Heart right ventricle (tissue), 16 donors: ENCODE results near the gene KRT40. TPM values are rescaled to one million over a fixed set of nuclear protein-coding genes. Genes with fewer than 3 reads are reported as not detected.
A peak's percentile ranks its signal among the peaks of the same experiment; 100 is the strongest.

ENCODE experiments used
- ATAC-seq, 8 donors: fragments of 200-7000 bp; cut with Tn5 transposase; one replicate each; pipeline ENCODE4 v1.9.1; 2020; ENCODE audit warnings: mild to moderate bottlenecking in 8 of 8, moderate library complexity in 8 of 8, moderate number of reproducible peaks in 1 of 8
- DNase-seq, 2 donors: peaks; one replicate each; pipeline ENCODE4 v3.0.0-alpha.2; 2020
- H3K27ac ChIP-seq, 10 donors: fragments of 200-600 bp; sonication (generic) in 2 of 10; one replicate each; pipeline versions ENCODE4 v1.5.0 to v1.8.0; 2020 to 2022; ENCODE audit warnings: mild to moderate bottlenecking in 3 of 10
- H3K27me3 ChIP-seq, 7 donors: fragments of 200-600 bp; one replicate each; pipeline ENCODE4 v1.8.0; 2021 to 2022; ENCODE audit warnings: mild to moderate bottlenecking in 2 of 7
- H3K36me3 ChIP-seq, 9 donors: fragments of 200-600 bp; sonication (generic) in 1 of 9; one replicate each; pipeline versions ENCODE4 v1.5.0 to v1.8.0; 2020 to 2022; ENCODE audit warnings: mild to moderate bottlenecking in 2 of 9
- H3K4me1 ChIP-seq, 9 donors: fragments of 200-600 bp; sonication (generic) in 1 of 9; one replicate each; pipeline versions ENCODE4 v1.5.0 to v1.8.0; 2020 to 2022; ENCODE audit warnings: mild to moderate bottlenecking in 4 of 9
- H3K4me3 ChIP-seq, 10 donors: fragments of 200-600 bp; sonication (generic) in 2 of 10; one replicate each; pipeline versions ENCODE4 v1.5.0 to v1.8.0; 2020 to 2022; ENCODE audit warnings: mild to moderate bottlenecking in 7 of 10, moderate library complexity in 2 of 10
- H3K9me3 ChIP-seq, 11 donors: fragments of 200-600 bp in 10 of 11; sonication (generic) in 2 of 11; one replicate each; pipeline versions ENCODE4 v1.5.0 to v1.8.0; 2013 to 2022; ENCODE audit warnings: mild to moderate bottlenecking in 2 of 11, control low read depth in 1 of 11, moderate library complexity in 1 of 11
- WGBS, 2 donors: extraction: QIAGEN DNeasy Blood & Tissue Kit; methylation state at CpG; one replicate each; pipeline ENCODE4 v1.1.7; 2013; ENCODE audit warnings: inconsistent platforms in 1 of 2; 5-methylcytosine and 5-hydroxymethylcytosine counted together
- intact Hi-C, 10 donors: fragments of 100-400 bp; cut with DNase I; formaldehyde crosslinking; loops; one replicate each; pipeline versions ENCODE4 v1.11.1 to v1.14.2; 2022
- polyA plus RNA-seq, 2 donors: library from polyadenylated mRNA; stranded (reverse); fragments of 200-250 nt; gene quantifications; one replicate each; pipeline ENCODE4 v1.2.3, GENCODE V29; 2013
- total RNA-seq, 10 donors: library from RNA; stranded (reverse); fragmentation: NEBNext Ultra II Directional in 3 of 10; extraction: Animal tissue kit (Norgen Biotek cat#: 25700) in 3 of 10; gene quantifications; one replicate each; pipeline versions ENCODE4 v1.2.1 to v1.2.4, GENCODE V29; 2021 to 2023
- TF ChIP-seq, protein P1 (sequence below), 9 donors: fragments of 200-600 bp; sonication (generic) in 2 of 9; IDR thresholded peaks; one replicate each; pipeline versions ENCODE4 v1.5.0 to v1.8.0; 2021 to 2022; ENCODE audit warnings: antibody characterized with exemption in 9 of 9, mild to moderate bottlenecking in 5 of 9, moderate library complexity in 1 of 9
- donor health status: Arrhythmogenic right ventricular cardiomyopathy.
- donor health status: ischemic (EF 13 %, LVEDD 7.1; RV severe dilation, severe dysfunction).
- donor health status: healthy with polysubstance abuse.
- donor health status: DM: no; HTN: yes; CAD: no.
- donor health status: DM: no; HTN: no; CAD: no.
- donor health status: ischemic (EF 25% LVEDD 6.9; RV normal size, moderate dysfunction).
- donor health status: ischemic (EF 25% LVEDD 5.7; RV mildly dilated, moderate dysfunction).
- donor health status: healthy.
- donor health status: DM: yes; HTN: yes; CAD: no.
- donor health status: Ischemic cardiomyopathy.
- donor health status: ischemic (EF 35%, LVEDD 5.7; RV mildly dilated, moderate dysfunction).
- donor health status: nonischemic (EF 11% LVEDD 7.7; RV severe dilation, severe dysfunction).
- donor health status: DM: yes; HTN: yes; CAD: no.
- donor health status: PGD.
- donor health status: ischemic (EF 29% LVEDD 5.4; RV normal size, mild dysfunction).
- donor health status: nonischemic (EF 23%, LVEDD 6.1; RV moderate dilation, normal function).

The KRT40 gene
- total and polyA plus RNA-seq, 12 donors, result not detected

DNA sequence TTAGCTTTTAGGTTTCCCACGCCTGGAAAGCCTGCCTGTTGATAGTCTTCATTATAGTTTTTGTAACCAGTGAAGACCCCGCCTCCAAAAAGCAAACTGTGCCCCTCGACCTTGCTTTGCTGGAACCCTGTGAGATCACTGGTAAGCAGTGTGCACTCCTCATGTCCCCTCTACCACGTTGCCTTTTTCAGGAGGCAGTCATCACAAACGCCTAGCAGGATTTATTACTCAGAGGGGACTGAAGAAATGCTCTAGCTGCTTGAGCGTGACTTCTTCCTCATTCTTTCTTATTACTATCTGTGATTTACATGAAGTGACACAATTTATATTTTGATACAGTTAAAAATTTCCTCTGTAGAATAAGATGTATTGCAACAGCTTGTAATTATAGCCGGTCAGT, 31.3 kb upstream of the KRT40 start:
- Histone ChIP-seq H3K9me3 (no peaks in the 10 kb centered on the region), H3K27ac (no peak overlapping the region), H3K27me3 (peaks cover 0 to 7% (median 0%) of the 10 kb centered on the region in 7 donors), H3K36me3 (no peaks in the 10 kb centered on the region), H3K4me3 (no peak overlapping the region), H3K4me1 (peaks cover 0 to 5% (median 0%) of the 10 kb centered on the region in 9 donors)
- 70% methylated on average over 7 of the region's 7 CpGs for WGBS, 2 donors
- TF ChIP-seq, protein P1, sequence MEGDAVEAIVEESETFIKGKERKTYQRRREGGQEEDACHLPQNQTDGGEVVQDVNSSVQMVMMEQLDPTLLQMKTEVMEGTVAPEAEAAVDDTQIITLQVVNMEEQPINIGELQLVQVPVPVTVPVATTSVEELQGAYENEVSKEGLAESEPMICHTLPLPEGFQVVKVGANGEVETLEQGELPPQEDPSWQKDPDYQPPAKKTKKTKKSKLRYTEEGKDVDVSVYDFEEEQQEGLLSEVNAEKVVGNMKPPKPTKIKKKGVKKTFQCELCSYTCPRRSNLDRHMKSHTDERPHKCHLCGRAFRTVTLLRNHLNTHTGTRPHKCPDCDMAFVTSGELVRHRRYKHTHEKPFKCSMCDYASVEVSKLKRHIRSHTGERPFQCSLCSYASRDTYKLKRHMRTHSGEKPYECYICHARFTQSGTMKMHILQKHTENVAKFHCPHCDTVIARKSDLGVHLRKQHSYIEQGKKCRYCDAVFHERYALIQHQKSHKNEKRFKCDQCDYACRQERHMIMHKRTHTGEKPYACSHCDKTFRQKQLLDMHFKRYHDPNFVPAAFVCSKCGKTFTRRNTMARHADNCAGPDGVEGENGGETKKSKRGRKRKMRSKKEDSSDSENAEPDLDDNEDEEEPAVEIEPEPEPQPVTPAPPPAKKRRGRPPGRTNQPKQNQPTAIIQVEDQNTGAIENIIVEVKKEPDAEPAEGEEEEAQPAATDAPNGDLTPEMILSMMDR (IDR thresholded peaks at IDR 0.05), result no peak
- intact Hi-C loops, result no loop called here
- DNase-seq (no peak), ATAC-seq (no peak)

DNA sequence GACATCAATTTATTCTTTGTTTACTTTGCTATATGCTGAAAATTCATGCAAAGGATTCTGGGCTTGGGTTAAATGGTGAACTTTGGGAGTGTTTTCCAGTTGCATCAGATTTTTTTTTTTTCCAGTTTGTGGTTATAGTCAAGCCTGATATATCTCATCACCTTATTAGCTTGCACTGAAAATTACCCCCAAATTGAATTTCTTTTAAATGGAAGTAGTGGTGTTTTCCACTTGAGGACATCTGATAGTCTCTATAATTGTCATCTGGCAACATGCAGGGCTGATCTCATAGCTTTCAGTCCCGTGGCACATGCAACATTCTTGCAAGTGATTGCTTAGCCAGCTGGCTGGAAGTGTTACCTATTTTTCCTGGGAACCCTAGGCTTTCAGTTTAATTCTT, 29.5 kb upstream of the KRT40 start:
- Histone ChIP-seq H3K27me3 (peaks cover 0 to 4% (median 0%) of the 10 kb centered on the region in 7 donors), H3K36me3 (no peaks in the 10 kb centered on the region), H3K4me1 (peaks cover 0 to 5% (median 0%) of the 10 kb centered on the region in 9 donors), H3K27ac (no peak overlapping the region), H3K4me3 (no peak overlapping the region), H3K9me3 (no peaks in the 10 kb centered on the region)
- ATAC-seq (peak in 2 of 8 donors; percentile 46 to 59), DNase-seq (peak in 1 of 2 donors; percentile 9)
- 14 to 17% methylated on average over 1 of the region's 1 CpG for WGBS, 2 donors
- TF ChIP-seq, protein P1 (IDR thresholded peaks at IDR 0.05), result no peak
- intact Hi-C loops, result no loop called here

DNA sequence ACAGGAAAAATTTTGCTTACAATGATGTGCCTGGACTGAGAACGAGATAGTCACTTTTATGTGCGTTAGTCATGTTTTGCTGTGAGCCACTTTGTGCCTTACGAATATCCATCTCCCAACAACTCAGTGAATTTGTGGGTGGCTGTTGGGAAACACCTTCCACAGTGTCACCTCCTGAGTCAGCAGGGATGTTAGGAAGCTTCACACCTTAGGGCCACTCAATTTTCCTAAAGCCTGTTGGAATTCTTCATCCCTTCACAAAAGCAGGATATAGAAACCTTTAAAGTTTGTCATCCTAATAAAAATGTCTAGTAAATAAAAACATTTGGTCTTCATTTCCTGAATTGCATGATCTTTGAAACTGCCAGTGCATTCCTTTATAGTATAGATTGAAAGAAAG, 29.1 kb upstream of the KRT40 start:
- WGBS, 2 donors, result 71 to 74% methylated on average over 3 of the region's 3 CpGs
- intact Hi-C loops, result no loop called here
- H3K36me3 ChIP-seq, result no peaks in the 10 kb centered on the region
- no peak overlapping the region for H3K27ac ChIP-seq
- H3K27me3 ChIP-seq, result peaks cover 0 to 4% (median 0%) of the 10 kb centered on the region in 7 donors
- no peak for DNase-seq
- no peaks in the 10 kb centered on the region for H3K9me3 ChIP-seq
- peaks cover 0 to 5% (median 0%) of the 10 kb centered on the region in 9 donors for H3K4me1 ChIP-seq
- TF ChIP-seq, protein P1 (IDR thresholded peaks at IDR 0.05), result no peak
- ATAC-seq, result no peak
- H3K4me3 ChIP-seq, result no peak overlapping the region

DNA sequence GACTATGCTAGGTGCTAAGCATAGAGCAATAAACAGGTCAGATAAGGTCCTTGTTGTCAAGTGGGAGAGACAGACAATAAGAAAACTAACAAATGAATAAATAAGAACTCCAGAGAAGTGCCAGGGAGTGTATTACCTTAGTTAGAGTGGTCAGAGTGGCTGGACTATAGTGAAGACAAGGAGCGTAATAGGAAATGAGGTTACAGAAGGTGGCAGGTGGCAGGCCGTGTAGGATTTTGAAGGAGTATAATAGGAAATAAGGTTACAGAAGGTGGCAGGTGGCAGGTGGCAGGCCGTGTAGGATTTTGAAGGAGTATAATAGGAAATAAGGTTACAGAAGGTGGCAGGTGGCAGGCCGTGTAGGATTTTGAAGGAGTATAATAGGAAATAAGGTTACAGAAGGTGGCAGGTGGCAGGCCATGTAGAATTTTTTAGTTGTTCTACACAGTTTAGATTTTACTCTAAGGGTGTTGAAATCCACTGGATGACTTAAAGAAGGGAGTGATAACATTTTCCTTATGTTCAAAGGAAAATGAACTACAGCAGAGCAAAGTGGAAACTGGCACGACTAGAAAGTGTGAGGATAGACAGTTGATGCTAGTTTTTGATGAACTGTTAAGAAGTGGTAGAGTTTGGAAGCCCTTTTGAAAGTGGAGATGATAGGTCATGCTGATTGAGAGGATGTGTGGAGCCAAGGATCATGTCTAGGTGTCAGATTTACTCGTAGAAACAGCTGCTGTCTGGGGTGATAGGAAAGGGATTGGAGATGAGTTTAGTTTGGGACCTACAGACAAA, 28.4 kb upstream of the KRT40 start:
- Histone ChIP-seq H3K27ac (no peak overlapping the region), H3K4me3 (no peak overlapping the region), H3K27me3 (peaks cover 0 to 4% (median 0%) of the 10 kb centered on the region in 7 donors), H3K9me3 (no peaks in the 10 kb centered on the region), H3K4me1 (peaks cover 0 to 5% (median 0%) of the 10 kb centered on the region in 9 donors), H3K36me3 (no peaks in the 10 kb centered on the region)
- WGBS, 2 donors, result 67 to 69% methylated on average over 6 of the region's 6 CpGs
- DNase-seq (no peak), ATAC-seq (no peak)
- intact Hi-C loops, result no loop called here
- TF ChIP-seq, protein P1 (IDR thresholded peaks at IDR 0.05), result no peak
